Spleen (tissue), 7 donors: ENCODE results near the gene CLDN17.

Source experiments
- POLR2A ChIP-seq, 3 donors: fragments of 450-650 bp; IDR thresholded peaks; one replicate each; pipeline ENCODE4 v1.5.1; 2017; ENCODE audit warnings: antibody characterized with exemption in 3 of 3, mild to moderate bottlenecking in 1 of 3
- TF ChIP-seq, protein P1 (sequence below), 11 experiments: fragments of 200-600 bp in 7 of 11; fragments of 450-650 bp in 4 of 11; sonication (generic) in 4 of 11; IDR thresholded peaks in 8 of 11; conservative IDR thresholded peaks in 3 of 11; 1 replicate in 7 of 11; 2 replicates in 4 of 11; pipeline versions ENCODE4 v1.4.0 to v1.8.0; 2016 to 2021; ENCODE audit warnings: antibody characterized with exemption in 11 of 11, inconsistent platforms in 4 of 11, mild to moderate bottlenecking in 1 of 11
- donor health status: DM: no; HTN: no; CAD: no; lungs with moderate emphysema.
- donor health status: DM: no; HTN: no; CAD: no.
- donor health status: DM: no; HTN: no; CAD: no.

GRCh38 chr21:30190554-30190953 is 23.9 kb upstream of the CLDN17 start:
- TF ChIP-seq, protein P1, sequence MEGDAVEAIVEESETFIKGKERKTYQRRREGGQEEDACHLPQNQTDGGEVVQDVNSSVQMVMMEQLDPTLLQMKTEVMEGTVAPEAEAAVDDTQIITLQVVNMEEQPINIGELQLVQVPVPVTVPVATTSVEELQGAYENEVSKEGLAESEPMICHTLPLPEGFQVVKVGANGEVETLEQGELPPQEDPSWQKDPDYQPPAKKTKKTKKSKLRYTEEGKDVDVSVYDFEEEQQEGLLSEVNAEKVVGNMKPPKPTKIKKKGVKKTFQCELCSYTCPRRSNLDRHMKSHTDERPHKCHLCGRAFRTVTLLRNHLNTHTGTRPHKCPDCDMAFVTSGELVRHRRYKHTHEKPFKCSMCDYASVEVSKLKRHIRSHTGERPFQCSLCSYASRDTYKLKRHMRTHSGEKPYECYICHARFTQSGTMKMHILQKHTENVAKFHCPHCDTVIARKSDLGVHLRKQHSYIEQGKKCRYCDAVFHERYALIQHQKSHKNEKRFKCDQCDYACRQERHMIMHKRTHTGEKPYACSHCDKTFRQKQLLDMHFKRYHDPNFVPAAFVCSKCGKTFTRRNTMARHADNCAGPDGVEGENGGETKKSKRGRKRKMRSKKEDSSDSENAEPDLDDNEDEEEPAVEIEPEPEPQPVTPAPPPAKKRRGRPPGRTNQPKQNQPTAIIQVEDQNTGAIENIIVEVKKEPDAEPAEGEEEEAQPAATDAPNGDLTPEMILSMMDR (IDR thresholded peaks at IDR 0.05 in 8 of 11, conservative IDR thresholded peaks at IDR 0.05 in 3 of 11) = no peak
- TF ChIP-seq POLR2A (IDR thresholded peaks at IDR 0.05) = no peak
